ENCODE results near the gene PTPRD.

DNA sequence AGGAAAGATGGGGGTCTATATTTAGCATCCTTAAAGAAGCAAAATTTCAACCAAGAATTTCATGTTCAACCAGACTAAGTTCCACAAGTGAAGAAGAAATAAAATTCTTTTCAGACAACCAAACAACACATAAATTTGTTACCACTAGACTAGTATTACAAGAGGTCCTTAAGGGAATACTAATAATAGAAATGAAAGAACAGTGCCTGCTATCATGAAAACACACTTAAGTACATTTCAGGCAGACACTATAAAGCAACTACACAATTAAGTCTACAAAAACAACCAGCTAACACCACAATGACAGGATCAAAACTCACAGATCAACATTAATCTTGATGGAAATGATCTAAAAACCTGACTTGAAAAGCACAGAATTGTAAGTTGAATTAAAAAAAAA, 477.2 kb downstream of the PTPRD start:
- TF ChIP-seq, protein P1, sequence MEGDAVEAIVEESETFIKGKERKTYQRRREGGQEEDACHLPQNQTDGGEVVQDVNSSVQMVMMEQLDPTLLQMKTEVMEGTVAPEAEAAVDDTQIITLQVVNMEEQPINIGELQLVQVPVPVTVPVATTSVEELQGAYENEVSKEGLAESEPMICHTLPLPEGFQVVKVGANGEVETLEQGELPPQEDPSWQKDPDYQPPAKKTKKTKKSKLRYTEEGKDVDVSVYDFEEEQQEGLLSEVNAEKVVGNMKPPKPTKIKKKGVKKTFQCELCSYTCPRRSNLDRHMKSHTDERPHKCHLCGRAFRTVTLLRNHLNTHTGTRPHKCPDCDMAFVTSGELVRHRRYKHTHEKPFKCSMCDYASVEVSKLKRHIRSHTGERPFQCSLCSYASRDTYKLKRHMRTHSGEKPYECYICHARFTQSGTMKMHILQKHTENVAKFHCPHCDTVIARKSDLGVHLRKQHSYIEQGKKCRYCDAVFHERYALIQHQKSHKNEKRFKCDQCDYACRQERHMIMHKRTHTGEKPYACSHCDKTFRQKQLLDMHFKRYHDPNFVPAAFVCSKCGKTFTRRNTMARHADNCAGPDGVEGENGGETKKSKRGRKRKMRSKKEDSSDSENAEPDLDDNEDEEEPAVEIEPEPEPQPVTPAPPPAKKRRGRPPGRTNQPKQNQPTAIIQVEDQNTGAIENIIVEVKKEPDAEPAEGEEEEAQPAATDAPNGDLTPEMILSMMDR (conservative IDR thresholded peaks at IDR 0.05 in 1 of 2, IDR thresholded peaks at IDR 0.05 in 1 of 2; ENCODE audit: extremely low read depth in 1 of 2, insufficient read depth in 1 of 2, low read depth in 1 of 2, low read length in 2 of 2) = no peak
- no peak for TF ChIP-seq EZH2 (IDR thresholded peaks at IDR 0.05; ENCODE audit: borderline replicate concordance, low read length)
